ENCODE results near the gene SCRT2.

- TF ChIP-seq, protein P1, sequence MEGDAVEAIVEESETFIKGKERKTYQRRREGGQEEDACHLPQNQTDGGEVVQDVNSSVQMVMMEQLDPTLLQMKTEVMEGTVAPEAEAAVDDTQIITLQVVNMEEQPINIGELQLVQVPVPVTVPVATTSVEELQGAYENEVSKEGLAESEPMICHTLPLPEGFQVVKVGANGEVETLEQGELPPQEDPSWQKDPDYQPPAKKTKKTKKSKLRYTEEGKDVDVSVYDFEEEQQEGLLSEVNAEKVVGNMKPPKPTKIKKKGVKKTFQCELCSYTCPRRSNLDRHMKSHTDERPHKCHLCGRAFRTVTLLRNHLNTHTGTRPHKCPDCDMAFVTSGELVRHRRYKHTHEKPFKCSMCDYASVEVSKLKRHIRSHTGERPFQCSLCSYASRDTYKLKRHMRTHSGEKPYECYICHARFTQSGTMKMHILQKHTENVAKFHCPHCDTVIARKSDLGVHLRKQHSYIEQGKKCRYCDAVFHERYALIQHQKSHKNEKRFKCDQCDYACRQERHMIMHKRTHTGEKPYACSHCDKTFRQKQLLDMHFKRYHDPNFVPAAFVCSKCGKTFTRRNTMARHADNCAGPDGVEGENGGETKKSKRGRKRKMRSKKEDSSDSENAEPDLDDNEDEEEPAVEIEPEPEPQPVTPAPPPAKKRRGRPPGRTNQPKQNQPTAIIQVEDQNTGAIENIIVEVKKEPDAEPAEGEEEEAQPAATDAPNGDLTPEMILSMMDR (IDR thresholded peaks at IDR 0.05; ENCODE audit: borderline replicate concordance, extremely low read depth, low read length, poor library complexity, severe bottlenecking) = peak; percentile 17
- TF ChIP-seq EZH2 (IDR thresholded peaks at IDR 0.05; ENCODE audit: borderline replicate concordance, low read depth, low read length, severe bottlenecking) = no peak
Observed at GRCh38 chr20:653110-653589, 22.5 kb downstream of the SCRT2 start, which contains the start of gene SRXN1.

Data from DND-41 (cell line).